A549 (cell line): Measurements from ENCODE around the gene CSAD. TPM values are rescaled to one million over a fixed set of nuclear protein-coding genes. Genes with fewer than 3 reads are reported as not detected.
A peak's percentile ranks its signal among the peaks of the same experiment; 100 is the strongest.

Experiments
- ATAC-seq, 2 experiments: fragments of 200-7000 bp in 1 of 2; fragments of >200 bp in 1 of 2; cut with Nextera tagmentation in 1 of 2; cut with Tn5 transposase in 1 of 2; 3 replicates each; pipeline versions ENCODE4 v1.8.0 to v1.9.1; 2018 to 2020; ENCODE audit warnings: mild to moderate bottlenecking in 1 of 2, moderate library complexity in 1 of 2
- CTCF ChIA-PET: fragments of 300-600 bp; sonication (Branson Sonifier 250); formaldehyde crosslinking; extraction: SDS; loops from one replicate; lab custom pipeline; 2021; ENCODE audit warnings: antibody characterized with exemption, inconsistent platforms; lab: Yijun Ruan, JAX
- POLR2A ChIA-PET: fragments of 350-600 bp; formaldehyde crosslinking; extraction: SDS; loops from one replicate; lab custom pipeline; 2021; ENCODE audit warnings: antibody characterized with exemption, inconsistent platforms; lab: Yijun Ruan, JAX
- DNase-seq, 2 experiments: peaks; one replicate each; pipeline versions ENCODE4 v3.0.0 to v3.0.0-alpha.2; 2011 to 2016; ENCODE audit warnings: low read depth in 1 of 2, low spot score in 1 of 2
- FAIRE-seq: peaks from 2 replicates; lab custom pipeline; 2011; peaks lifted over from hg19 to GRCh38; lab: Jason Lieb, UNC
- H3K27ac ChIP-seq, 2 experiments: fragments of >200 bp; sonication (Bioruptor Twin); formaldehyde crosslinking; 3 replicates each; pipeline ENCODE4 v1.5.1; 2016 to 2017
- H3K4me1 ChIP-seq: fragments of >200 bp; sonication (Bioruptor Twin); formaldehyde crosslinking; 3 replicates; pipeline ENCODE4 v1.6.1; 2016
- H3K4me2 ChIP-seq: fragments of >200 bp; sonication (Bioruptor Twin); formaldehyde crosslinking; 3 replicates; pipeline ENCODE4 v1.6.1; 2016
- H3K4me3 ChIP-seq: fragments of >200 bp; sonication (Bioruptor Twin); formaldehyde crosslinking; 3 replicates; pipeline ENCODE4 v1.5.1; 2016
- H3K9me3 ChIP-seq: fragments of >200 bp; sonication (Bioruptor Twin); formaldehyde crosslinking; 3 replicates; pipeline ENCODE4 v1.6.1; 2016
- CBX8 ChIP-seq: fragments of 200-600 bp; sonication (generic); IDR thresholded peaks from 2 replicates; pipeline ENCODE4 v1.6.1; 2016
- CHD4 ChIP-seq: fragments of 200-600 bp; sonication (generic); IDR thresholded peaks from 2 replicates; pipeline ENCODE4 v1.6.1; 2016; ENCODE audit warnings: antibody characterized with exemption, mild to moderate bottlenecking, borderline replicate concordance
- EP300 ChIP-seq, 2 experiments: fragments of >200 bp; sonication (Bioruptor Twin); formaldehyde crosslinking; IDR thresholded peaks; 2 replicates in 1 of 2; 3 replicates in 1 of 2; pipeline ENCODE4 v1.6.1; 2016 to 2017
- GATA3 ChIP-seq: IDR thresholded peaks from 2 replicates; pipeline ENCODE4 v1.6.1; 2012; ENCODE audit warnings: borderline replicate concordance
- MAFK ChIP-seq: fragments of 450-650 bp; IDR thresholded peaks from 2 replicates; pipeline ENCODE4 v1.6.1; 2014; ENCODE audit not compliant: partially characterized antibody
- NR3C1 ChIP-seq: fragments of >200 bp; sonication (Bioruptor Twin); formaldehyde crosslinking; IDR thresholded peaks from 3 replicates; pipeline ENCODE4 v1.6.1; 2017
- PHF8 ChIP-seq: fragments of 200-600 bp; sonication (generic); IDR thresholded peaks from 2 replicates; pipeline ENCODE4 v1.6.1; 2016; ENCODE audit warnings: low read depth, mild to moderate bottlenecking, antibody characterized with exemption, moderate library complexity, borderline replicate concordance
- SMC3 ChIP-seq: fragments of >200 bp; sonication (Bioruptor Twin); formaldehyde crosslinking; IDR thresholded peaks from 3 replicates; pipeline ENCODE4 v1.6.1; 2018; ENCODE audit warnings: inconsistent platforms
- ZFP36 ChIP-seq: fragments of 450-650 bp; IDR thresholded peaks from 2 replicates; pipeline ENCODE4 v1.6.1; 2014; ENCODE audit warnings: borderline replicate concordance; ENCODE audit not compliant: partially characterized antibody
- ZNF302 ChIP-seq: fragments of 250-450 bp; sonication (Bioruptor Pico); IDR thresholded peaks from 2 replicates; pipeline ENCODE4 v1.9.0; 2021; ENCODE audit warnings: inconsistent platforms, mild to moderate bottlenecking, moderate library complexity
- WGBS: methylation state at CpG from one replicate; pipeline ENCODE4 v1.1.6; 2017; ENCODE audit errors: missing lambda C conversion rate; 5-methylcytosine and 5-hydroxymethylcytosine counted together
- polyA plus RNA-seq, 4 experiments: library from polyadenylated mRNA; depleted of rRNA in 3 of 4; stranded (reverse); fragments of >200 nt; fragmentation: RNase III in 1 of 4; extraction: RNeasy Plus Mini Kit Qiagen cat#74134 plus additional on column Dnase treatment in 1 of 4; gene quantifications; 2 replicates in 3 of 4; 3 replicates in 1 of 4; pipeline ENCODE4 v1.2.3, GENCODE V29; 2011 to 2017
- TF ChIP-seq, protein P1 (sequence below): fragments of 450-650 bp; IDR thresholded peaks from 2 replicates; pipeline ENCODE4 v1.6.1; 2014; ENCODE audit warnings: antibody characterized with exemption
- TF ChIP-seq, protein P2 (sequence below): fragments of >200 bp; sonication (Bioruptor Twin); formaldehyde crosslinking; IDR thresholded peaks from 2 replicates; pipeline ENCODE4 v1.6.1; 2016
- TF ChIP-seq, protein P3 (sequence below): fragments of 150-350 bp; IDR thresholded peaks from 2 replicates; pipeline ENCODE4 v1.6.1; 2014; ENCODE audit warnings: low read depth, mild to moderate bottlenecking, low read length
- TF ChIP-seq, protein P4 (sequence below): fragments of >200 bp; sonication (Bioruptor Twin); formaldehyde crosslinking; IDR thresholded peaks from 3 replicates; pipeline ENCODE4 v1.5.1; 2016

The CSAD gene
- polyA plus RNA-seq, 2 of the 4 experiments (the other 2 are of a cell fraction) = 14.5 to 16.5 TPM

DNA sequence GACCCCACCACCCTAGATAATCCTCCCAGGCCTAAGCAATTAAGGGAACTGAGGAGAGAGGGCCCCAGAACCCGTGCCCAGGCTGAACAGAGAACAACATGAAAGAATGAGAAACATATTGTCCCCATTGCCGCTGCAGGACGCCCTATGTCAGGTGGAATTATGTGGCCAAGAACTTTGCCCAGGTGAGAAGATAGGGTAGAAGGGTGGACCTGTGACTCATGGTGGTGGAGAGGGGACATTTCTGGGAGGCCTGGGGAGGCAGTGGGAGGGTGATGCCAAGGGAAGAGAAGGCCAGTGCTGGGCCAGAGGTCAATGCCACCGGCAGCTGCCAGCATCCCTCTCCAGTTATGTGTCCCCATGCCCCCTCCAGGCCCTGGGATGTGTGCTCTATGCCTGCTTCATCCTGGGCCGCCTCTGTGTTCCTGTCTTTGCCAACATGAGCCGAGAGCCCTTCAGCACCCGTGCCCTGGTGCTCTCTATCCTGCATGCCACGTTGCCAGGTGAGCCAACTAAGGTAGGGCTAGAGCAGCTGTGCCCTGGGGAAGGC, 61.9 kb downstream of the CSAD start (continued):
- TF ChIP-seq MAFK (no peak), EP300 (IDR thresholded peaks at IDR 0.05) (no peak), ZNF302 (CRISPR knock-in tag) (no peak), PHF8 (no peak)
- TF ChIP-seq, protein P1, sequence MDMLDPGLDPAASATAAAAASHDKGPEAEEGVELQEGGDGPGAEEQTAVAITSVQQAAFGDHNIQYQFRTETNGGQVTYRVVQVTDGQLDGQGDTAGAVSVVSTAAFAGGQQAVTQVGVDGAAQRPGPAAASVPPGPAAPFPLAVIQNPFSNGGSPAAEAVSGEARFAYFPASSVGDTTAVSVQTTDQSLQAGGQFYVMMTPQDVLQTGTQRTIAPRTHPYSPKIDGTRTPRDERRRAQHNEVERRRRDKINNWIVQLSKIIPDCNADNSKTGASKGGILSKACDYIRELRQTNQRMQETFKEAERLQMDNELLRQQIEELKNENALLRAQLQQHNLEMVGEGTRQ = no peak

DNA sequence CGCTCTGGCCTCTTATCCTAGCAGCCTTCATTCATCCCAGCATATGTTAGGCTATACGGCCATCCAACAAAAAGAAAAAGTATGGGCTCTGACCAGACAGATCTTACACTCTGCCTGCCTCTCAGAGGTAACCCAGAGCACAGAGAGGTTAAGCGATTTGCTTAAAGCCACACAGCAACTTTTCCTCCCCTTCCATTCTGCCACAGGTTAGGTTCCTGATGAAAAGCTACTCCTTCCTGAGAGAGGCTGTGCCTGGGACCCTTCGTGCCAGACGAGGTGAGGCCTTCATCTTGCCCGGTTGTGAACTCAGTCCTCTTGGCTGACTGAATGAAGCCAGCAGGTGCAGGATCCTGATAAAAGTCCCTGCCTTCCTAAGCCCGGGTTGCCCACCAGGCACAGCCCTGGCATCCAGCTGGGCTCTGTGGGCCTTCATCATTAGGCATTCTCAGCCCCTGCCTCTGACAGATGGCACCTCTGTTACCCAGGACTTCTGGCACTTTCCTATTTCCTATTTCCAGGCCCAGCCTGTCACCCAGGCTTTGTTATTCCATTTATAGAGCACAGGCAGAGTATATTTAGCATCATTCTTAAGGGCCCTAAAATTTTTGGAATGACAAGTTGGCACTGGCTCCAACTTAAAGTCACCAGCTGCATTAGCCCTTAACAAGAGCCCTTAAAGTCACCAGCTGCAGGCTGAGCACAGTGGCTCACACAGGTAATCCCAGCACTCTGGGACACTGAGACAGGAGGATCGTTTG, 64.7 kb downstream of the CSAD start:
- no peak for ATAC-seq

DNA sequence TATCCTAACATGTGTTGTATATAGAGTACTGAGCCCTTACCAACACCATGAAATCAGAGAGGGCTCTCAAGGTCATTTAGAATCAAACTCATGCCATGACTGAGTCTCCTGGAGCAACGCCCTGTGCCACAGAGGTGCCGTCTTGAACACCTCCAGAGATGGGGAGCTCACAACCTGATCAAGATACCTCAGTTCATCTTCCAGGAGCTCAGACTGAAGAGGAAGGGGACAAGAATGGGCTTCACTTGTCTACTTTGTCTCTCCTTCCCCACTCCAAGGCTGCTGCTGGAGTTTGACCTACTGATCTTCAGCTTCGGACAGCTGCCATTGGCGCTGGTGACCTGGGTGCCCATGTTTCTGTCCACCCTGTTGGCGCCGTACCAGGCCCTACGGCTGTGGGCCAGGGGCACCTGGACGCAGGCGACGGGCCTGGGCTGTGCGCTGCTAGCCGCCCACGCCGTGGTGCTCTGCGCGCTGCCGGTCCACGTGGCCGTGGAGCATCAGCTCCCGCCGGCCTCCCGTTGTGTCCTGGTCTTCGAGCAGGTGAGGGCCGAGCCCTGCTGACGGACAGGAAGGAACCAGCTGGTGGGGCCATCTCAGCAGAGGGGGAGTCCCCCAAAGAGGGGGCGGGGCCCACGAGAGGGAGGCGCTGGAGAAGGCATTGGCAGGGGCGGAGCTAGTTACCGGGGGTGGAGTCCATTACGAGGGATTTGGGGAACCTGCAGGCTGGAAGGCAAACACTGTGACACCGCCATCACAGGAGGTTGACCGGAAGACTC, 65.4 kb downstream of the CSAD start:
- FAIRE-seq = no peak
- peak in 1 of 2 experiments; percentile 16; a peak in 2 of 6 replicates for ATAC-seq
- POLR2A ChIA-PET = no interaction called here
- DNase-seq = no peak
- Histone ChIP-seq H3K27ac (no peak overlapping the region), H3K4me3 (no peak overlapping the region)
- no peak for TF ChIP-seq GATA3
- no peak for TF ChIP-seq CHD4
- TF ChIP-seq, protein P2, sequence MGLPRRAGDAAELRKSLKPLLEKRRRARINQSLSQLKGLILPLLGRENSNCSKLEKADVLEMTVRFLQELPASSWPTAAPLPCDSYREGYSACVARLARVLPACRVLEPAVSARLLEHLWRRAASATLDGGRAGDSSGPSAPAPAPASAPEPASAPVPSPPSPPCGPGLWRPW = no peak
- TF ChIP-seq, all 56 proteins: peak for 0
- Histone ChIP-seq H3K4me2 (no peak overlapping the region), H3K9me3 (no peaks in the 10 kb centered on the region), H3K4me1 (no peaks in the 10 kb centered on the region)
- CTCF ChIA-PET = interaction anchor here (1.0 to 3.7 kb wide), 2 partner anchors 14 to 149 kb away, joined by 3 to 24 read pairs; partner anchors contain the start of gene SOAT2
- WGBS = 91% methylated on average over 28 of the region's 33 CpGs

More for the DNA sequence above, 64.7 kb downstream of the CSAD start:
- H3K27ac ChIP-seq = no peak overlapping the region
- H3K4me3 ChIP-seq = no peak overlapping the region
- FAIRE-seq (no peak), DNase-seq (no peak)
- ChIA-PET POLR2A (no interaction called here), CTCF (interaction anchor here (1.1 to 3.7 kb wide), 2 partner anchors 14 to 23 kb away, joined by 5 to 24 read pairs; partner anchors contain the start of gene SOAT2)
- H3K4me1 ChIP-seq = no peaks in the 10 kb centered on the region
- H3K4me2 ChIP-seq = no peak overlapping the region
- 80% methylated on average over 8 of the region's 8 CpGs for WGBS
- no peaks in the 10 kb centered on the region for H3K9me3 ChIP-seq
- TF ChIP-seq ZFP36 = peak; percentile 65
- no peak for TF ChIP-seq CBX8
- TF ChIP-seq EP300 (IDR thresholded peaks at IDR 0.05) = no peak
- no peak for TF ChIP-seq NR3C1
- no peak for TF ChIP-seq SMC3
- TF ChIP-seq, protein P3, sequence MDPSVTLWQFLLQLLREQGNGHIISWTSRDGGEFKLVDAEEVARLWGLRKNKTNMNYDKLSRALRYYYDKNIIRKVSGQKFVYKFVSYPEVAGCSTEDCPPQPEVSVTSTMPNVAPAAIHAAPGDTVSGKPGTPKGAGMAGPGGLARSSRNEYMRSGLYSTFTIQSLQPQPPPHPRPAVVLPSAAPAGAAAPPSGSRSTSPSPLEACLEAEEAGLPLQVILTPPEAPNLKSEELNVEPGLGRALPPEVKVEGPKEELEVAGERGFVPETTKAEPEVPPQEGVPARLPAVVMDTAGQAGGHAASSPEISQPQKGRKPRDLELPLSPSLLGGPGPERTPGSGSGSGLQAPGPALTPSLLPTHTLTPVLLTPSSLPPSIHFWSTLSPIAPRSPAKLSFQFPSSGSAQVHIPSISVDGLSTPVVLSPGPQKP = no peak
- TF ChIP-seq, protein P4, sequence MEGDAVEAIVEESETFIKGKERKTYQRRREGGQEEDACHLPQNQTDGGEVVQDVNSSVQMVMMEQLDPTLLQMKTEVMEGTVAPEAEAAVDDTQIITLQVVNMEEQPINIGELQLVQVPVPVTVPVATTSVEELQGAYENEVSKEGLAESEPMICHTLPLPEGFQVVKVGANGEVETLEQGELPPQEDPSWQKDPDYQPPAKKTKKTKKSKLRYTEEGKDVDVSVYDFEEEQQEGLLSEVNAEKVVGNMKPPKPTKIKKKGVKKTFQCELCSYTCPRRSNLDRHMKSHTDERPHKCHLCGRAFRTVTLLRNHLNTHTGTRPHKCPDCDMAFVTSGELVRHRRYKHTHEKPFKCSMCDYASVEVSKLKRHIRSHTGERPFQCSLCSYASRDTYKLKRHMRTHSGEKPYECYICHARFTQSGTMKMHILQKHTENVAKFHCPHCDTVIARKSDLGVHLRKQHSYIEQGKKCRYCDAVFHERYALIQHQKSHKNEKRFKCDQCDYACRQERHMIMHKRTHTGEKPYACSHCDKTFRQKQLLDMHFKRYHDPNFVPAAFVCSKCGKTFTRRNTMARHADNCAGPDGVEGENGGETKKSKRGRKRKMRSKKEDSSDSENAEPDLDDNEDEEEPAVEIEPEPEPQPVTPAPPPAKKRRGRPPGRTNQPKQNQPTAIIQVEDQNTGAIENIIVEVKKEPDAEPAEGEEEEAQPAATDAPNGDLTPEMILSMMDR = no peak
